Fibroblast of skin of right biceps (primary cell): ENCODE measurements around the gene TFF1.
A peak's percentile ranks its signal among the peaks of the same experiment; 100 is the strongest.
"Not testable (repeated sequence)": the region's sequence is repeated elsewhere in the genome, so short reads cannot be mapped to it uniquely, and the experiment has no call there.

Experiments
- DNase-seq: peaks from one replicate; pipeline ENCODE4 v3.0.0-alpha.2; 2013

Gene TFF1

GRCh38 chr21:42366292-42367010 lies at the start of gene TFF1:
Gene TFF1 (minus strand): TSS chr21:42366535. CDS start chr21:42366495, 40 bp downstream.
- no peak for DNase-seq

DNA sequence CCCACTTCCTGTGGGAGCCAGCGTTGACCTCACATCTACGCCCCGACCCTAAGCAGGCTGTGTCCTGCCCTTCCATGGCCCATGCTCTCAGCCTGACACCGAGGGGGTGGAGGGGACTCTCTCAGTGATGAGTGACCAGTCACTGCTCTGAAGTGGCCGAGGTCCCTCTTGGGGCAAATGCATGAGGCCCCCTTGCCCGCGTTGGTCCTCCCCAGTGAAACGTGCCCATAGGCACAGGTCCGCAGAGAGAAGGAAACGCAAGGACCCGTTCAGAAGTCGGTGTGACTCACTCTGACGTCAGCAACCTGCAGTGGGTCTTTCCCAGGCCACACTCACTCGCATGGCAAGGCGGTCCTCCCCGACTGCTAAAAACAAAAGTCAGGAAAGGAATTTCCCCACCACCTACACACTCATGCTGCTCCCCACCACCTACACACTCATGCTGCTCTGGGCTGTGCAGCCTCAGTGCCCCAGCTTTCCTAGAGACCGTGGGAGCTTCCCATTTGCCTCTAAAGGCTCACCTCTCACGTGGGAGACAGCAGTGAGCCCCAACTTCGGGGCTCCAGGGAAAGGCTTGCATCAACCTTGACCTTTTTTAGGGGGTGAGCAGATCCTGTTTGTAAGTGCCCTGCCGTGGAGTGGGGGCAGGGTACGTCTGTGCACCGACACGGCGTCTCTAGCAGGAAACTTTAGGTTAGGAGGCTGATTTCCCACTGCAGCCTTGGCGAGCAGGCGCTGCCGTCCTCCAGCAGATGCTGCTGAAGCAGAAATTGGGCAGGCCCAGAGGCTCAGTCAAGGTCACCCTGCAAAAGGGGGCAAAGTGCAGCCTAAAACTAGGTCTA lies 48.8 kb upstream of the TFF1 start:
- DNase-seq: peak; percentile 51

- no peak for DNase-seq
Measured at GRCh38 chr21:42414553-42414927, 48.2 kb upstream of the TFF1 start.

- no peak for DNase-seq
Measured at GRCh38 chr21:42414066-42414465, 47.7 kb upstream of the TFF1 start.

- no peak for DNase-seq
Measured at GRCh38 chr21:42413500-42413899, 47.2 kb upstream of the TFF1 start.

- DNase-seq: no peak
Measured at GRCh38 chr21:42413093-42413492, 46.8 kb upstream of the TFF1 start.

DNA sequence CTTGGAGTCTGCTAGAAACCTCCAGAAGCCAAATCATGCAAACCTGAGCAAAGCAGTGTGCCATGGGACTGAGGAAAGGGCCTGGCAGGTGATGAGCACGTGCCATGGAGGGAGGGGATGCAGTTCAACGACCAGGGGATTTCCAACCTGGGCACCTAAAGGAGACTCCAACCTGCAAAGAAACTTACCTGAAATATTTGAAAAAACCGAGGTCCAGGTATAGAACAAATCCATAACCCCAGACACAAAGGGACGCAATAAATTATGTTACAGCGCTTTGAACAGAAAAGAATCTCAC lies 46.2 kb upstream of the TFF1 start:
- DNase-seq: no peak

DNA sequence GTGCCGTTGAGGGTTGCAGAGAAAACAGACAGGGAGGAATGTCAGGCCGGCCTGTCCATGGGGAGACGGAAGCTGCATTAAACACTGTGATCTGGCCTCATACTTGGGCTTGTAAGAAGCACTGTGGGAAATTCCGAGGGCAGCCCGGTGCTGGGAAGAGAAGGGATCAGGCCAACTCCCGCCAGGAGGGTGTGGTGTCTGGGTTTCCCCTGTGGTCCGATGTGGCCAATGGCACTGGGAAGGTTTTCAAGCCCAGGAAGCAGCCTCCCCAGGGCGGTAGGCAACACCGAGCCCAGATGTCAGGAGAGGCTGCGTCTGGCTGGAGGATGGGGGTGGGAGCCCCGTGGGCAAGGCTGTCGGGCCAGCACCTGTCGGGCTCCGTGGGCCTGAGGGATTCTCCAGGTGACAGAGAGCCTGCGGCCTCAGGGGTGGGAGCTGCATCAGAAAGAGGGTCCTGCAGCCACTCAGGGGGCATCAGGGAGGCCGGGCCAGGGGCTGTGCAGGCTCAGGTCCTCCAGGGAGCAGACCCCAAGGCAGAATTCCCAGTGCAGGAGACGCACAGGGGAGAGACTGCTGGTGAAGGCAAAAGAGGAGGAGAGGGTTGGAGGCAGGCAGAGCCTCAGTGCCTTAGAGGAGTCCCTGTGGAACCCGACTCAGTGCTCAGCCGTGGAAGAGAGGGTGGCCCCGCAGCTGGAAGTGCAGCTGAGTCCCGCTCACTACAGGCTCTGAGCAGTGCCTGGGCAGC lies 45.7 kb upstream of the TFF1 start:
- no peak for DNase-seq

- DNase-seq: no peak
Measured at GRCh38 chr21:42411197-42411869, 45.0 kb upstream of the TFF1 start.

DNA sequence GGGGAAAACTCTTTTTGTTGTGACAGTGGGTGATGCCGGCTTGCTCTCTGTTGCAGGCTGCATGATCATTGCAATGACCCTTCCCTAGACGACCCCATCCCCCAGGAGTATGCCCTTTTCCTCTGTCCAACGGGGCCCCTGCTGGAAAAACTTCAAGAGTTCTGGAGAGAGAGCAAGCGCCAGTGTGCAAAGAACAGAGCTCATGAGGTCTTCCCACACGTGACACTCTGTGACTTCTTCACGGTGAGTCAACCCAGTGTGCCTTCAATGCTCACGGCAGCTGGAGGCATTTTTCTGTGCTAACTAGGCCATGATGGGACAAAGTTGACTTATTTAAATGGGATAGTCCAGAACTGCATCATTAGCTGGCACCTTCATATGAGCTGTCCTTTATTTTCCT lies 43.0 kb upstream of the TFF1 start:
- no peak for DNase-seq

DNA sequence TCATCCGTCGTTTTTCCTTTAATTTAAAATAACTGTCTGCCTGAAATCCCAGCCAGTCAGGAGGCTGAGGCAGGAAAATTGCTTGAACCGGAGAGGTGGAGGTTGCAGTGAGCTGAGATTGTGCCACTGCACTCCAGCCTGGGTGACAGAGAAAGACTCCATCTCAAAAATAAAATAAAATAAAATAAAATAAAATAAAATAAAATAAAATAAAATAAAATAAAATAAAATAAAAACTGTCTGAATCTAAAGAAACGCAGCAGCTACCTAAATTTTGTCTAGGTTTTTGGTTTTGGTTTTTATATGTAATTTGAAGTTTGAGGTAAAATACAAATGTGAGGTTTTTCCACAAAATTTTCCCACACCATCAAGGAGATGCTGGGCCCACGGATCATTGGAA lies 42.4 kb upstream of the TFF1 start:
- not testable (repeated sequence) for DNase-seq

GRCh38 chr21:42407476-42407875 lies 41.1 kb upstream of the TFF1 start:
- DNase-seq: no peak

GRCh38 chr21:42406866-42407265 lies 40.5 kb upstream of the TFF1 start:
- DNase-seq: no peak

GRCh38 chr21:42406201-42406621 lies 39.9 kb upstream of the TFF1 start:
- no peak for DNase-seq

DNA sequence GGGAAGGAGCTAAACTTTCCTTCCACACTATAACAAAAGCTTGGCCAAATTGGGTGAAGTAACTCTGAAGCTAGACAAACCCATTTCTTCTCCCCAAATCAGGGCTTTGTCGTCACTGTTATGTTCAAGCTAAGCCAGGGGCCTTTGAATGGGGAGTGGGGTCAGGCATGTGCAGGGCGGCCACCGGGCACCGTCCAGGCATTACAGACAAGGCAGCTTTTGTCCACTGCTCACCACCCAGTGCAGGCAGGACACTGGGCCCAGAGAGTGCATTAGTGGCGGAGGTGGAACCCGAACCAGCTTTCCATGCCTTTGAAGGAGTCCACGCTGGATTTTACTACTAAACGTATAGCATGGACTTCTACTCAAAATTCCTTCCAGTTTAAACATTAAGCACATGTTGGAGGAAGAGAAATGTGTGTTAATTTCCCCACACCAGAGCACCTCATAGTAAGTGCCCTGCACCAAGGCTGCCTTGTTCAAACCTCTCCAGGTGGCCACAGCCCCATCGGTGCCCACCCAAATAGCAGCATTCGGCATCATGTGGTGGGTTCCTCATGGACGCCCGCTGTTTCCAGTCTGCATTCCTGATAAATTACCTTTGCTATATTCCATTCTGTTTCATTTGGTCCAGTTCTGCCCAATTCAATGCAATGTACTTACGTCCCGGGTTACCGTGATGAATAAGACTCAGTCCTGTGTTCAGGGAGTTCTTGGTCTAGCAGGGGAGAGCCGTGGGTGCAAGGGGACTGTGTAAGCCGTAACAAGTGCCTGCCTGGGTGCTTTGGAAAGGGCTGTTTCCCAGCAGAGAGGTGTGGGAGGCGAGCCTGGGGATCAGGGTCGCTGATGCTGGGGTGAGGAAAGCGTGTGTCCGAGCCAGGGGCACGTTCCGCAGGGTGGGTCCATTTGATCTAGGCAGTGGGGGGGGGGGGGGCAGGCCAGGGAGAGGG lies 39.0 kb upstream of the TFF1 start:
- no peak for DNase-seq

DNA sequence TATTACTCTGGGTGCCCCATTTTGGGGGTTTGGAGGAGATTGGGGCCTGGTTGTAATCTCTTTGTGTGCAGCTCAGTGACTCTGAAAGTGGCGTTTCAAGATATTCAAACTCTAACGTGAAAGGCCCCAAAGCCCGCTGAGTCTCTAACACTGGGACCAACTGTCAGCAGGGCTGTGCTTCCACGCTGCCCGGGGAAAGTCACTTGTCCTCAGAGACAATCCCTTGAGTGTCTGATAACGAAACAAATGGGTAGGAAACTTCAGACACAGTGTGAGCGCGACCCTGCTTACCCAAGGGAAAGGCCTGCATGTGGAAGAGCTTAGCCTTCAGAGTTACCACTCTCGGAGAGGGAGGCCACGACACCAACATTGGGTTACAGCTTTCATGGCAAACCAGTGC lies 38.2 kb upstream of the TFF1 start:
- DNase-seq: no peak

GRCh38 chr21:42403611-42404231 lies 37.4 kb upstream of the TFF1 start, which contains the start of gene UBASH3A:
Gene UBASH3A (plus strand): TSS chr21:42403902. CDS start chr21:42403946, 44 bp downstream.
- no peak for DNase-seq

DNA sequence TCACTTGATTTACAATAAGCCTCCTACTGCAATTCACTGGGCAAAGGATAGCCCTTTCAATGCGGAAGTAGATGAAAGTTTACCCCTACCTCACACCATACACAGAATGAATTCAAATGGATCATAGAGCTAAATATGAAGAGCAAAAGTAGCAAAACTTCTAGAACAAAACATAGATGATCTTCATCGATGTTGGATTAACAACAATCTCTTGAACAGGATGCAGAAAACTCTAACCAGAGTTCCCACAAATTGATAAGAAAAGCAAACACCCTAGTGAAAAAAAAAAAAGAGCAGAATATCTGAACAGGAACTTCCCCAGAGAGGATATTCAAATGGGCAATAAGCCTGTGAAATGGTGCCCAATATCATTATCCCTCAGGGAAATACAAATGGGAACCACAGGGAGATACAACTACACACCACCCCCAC lies 35.5 kb upstream of the TFF1 start:
- DNase-seq: no peak

DNA sequence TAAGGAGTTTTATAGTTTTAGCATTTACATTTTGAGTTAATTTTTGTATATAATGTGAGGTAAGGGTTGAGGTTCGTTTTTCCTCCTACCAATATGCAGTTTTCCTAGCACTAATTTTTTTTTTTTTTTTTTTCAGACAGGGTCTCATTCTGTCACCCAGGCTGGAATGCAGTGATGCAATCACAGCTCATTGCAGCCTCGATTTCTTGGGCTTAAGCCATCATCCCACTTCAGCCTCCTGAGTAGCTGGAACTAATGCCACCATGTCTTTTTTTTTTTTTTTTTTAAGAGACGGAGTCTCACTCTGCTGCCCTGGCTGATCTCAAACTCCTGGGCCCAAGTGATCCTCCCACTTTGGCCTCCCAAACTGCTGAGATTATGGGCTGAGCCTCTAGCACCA lies 34.8 kb upstream of the TFF1 start:
- DNase-seq: peak; percentile 17

DNA sequence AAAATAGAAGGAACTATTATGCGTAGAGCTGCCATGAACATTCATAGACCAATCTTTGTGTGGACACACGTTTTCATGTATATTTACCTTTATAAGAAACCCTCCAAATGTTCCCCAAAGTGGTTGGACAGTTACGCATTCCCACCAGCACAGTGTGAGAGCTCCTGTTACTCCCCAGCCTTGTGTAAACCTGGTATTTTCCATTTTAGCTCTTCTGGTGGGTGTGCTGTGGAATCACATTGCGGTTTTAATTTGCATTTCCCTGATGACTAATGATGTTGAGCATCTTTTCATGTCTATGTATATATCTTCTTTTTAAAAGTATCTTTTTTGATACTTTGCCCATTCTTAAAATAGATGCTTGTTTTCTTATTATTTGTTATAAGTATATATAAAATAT lies 34.2 kb upstream of the TFF1 start:
- peak; percentile 22 for DNase-seq

DNA sequence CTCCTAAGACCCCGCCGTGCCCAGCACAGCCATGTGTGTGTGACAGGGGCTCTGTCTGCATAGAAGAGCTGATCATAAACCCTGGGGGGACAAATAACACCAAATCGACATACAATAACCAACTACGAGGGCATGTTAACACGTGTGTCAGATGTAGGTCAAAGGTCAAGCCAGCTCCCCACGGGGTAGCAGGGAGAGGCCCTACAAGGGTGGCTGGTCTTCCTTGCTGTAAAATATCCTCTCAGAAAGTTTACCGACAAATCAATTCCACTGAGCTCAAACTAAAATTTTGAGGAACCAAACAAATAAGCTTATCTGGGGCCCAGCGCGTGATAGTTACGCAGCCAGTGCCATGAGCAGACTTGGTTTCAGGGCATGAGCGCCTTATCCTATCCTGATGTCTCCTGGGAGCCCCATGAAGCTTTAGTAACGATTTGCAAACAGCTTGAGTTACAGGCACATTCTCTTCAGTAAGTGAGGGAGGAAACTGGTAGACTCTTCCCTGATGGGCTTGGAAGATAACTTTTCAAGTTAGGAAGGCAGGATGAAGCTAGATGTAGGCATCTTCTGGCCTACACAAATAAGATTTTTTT lies 32.2 kb upstream of the TFF1 start:
- DNase-seq: no peak
